Transverse colon (tissue), 4 donors: Measurements from ENCODE around the gene ASCC2. TPM values are rescaled to one million over a fixed set of nuclear protein-coding genes. Genes with fewer than 3 reads are reported as not detected.

Experiments used
- DNase-seq: peaks from one replicate; pipeline ENCODE4 v3.0.0-alpha.2; 2019
- H3K27ac ChIP-seq, 4 donors: fragments of 200-600 bp; sonication (generic); 2 replicates each; pipeline ENCODE4 v1.5.1; 2016 to 2018; ENCODE audit warnings: inconsistent platforms in 4 of 4
- H3K27me3 ChIP-seq: fragments of 200-600 bp; sonication (generic); 2 replicates; pipeline ENCODE4 v1.5.1; 2017; ENCODE audit warnings: inconsistent platforms
- H3K36me3 ChIP-seq, 4 donors: fragments of 200-600 bp; sonication (generic); 2 replicates each; pipeline ENCODE4 v1.5.1; 2017 to 2019; ENCODE audit warnings: inconsistent platforms in 4 of 4
- H3K4me1 ChIP-seq, 4 donors: fragments of 200-600 bp; sonication (generic); 2 replicates each; pipeline ENCODE4 v1.5.1; 2017 to 2020; ENCODE audit warnings: inconsistent platforms in 4 of 4
- H3K4me3 ChIP-seq, 4 donors: fragments of 200-600 bp; sonication (generic); 1 replicate in 1 of 4; 2 replicates in 3 of 4; pipeline versions ENCODE4 v1.5.1 to v1.6.1; 2017 to 2019; ENCODE audit warnings: inconsistent platforms in 4 of 4
- H3K9me3 ChIP-seq, 2 donors: fragments of 200-600 bp; sonication (generic); 2 replicates each; pipeline ENCODE4 v1.5.1; 2017 to 2019; ENCODE audit warnings: inconsistent platforms in 2 of 2
- EP300 ChIP-seq: sonication (generic); formaldehyde crosslinking; IDR thresholded peaks from one replicate; pipeline ENCODE4 v1.6.1; 2017; ENCODE audit warnings: antibody characterized with exemption, low read depth
- POLR2A ChIP-seq: fragments of 450-650 bp; IDR thresholded peaks from one replicate; pipeline ENCODE4 v1.6.1; 2016; ENCODE audit warnings: antibody characterized with exemption, mild to moderate bottlenecking, moderate library complexity
- POLR2AphosphoS5 ChIP-seq, 3 donors: sonication (generic); formaldehyde crosslinking; IDR thresholded peaks; one replicate each; pipeline ENCODE4 v1.6.1; 2016; ENCODE audit warnings: antibody characterized with exemption in 3 of 3
- WGBS, 2 donors: methylation state at CpG; one replicate each; pipeline ENCODE4 v1.1.5; 2018; ENCODE audit warnings: low coverage in 1 of 2; 5-methylcytosine and 5-hydroxymethylcytosine counted together
- in situ Hi-C, 4 donors: fragments of 200-750 bp; cut with MboI; loops; one replicate each; pipeline versions ENCODE4 v1.15.0 to v1.15.1; 2017; ENCODE audit warnings: low sequenced_read_pairs in 3 of 4, low pct_ligation_motif_present in 1 of 4, low pct_unique_long_range_greater_than_20kb in 1 of 4
- intact Hi-C: fragments of 100-400 bp; cut with DNase I; formaldehyde crosslinking; loops from one replicate; pipeline ENCODE4 v1.15.1; 2023; ENCODE audit warnings: low total_unique reads
- total RNA-seq, 4 donors: library from RNA; depleted of rRNA; stranded (reverse); fragments of >200 nt; gene quantifications; one replicate each; pipeline ENCODE4 v1.1.0, GENCODE V29; 2016
- TF ChIP-seq, protein P1 (sequence below), 5 experiments: fragments of 200-600 bp in 3 of 5; fragments of 450-650 bp in 2 of 5; sonication (generic) in 3 of 5; IDR thresholded peaks; 1 replicate in 2 of 5; 2 replicates in 3 of 5; pipeline ENCODE4 v1.5.1; 2016 to 2017; ENCODE audit warnings: antibody characterized with exemption in 5 of 5, inconsistent platforms in 3 of 5, mild to moderate bottlenecking in 2 of 5, moderate library complexity in 1 of 5

The ASCC2 gene
- total RNA-seq, 4 donors from 2014 or later, result 46.8 to 69.4 (median 62.2) TPM

DNA sequence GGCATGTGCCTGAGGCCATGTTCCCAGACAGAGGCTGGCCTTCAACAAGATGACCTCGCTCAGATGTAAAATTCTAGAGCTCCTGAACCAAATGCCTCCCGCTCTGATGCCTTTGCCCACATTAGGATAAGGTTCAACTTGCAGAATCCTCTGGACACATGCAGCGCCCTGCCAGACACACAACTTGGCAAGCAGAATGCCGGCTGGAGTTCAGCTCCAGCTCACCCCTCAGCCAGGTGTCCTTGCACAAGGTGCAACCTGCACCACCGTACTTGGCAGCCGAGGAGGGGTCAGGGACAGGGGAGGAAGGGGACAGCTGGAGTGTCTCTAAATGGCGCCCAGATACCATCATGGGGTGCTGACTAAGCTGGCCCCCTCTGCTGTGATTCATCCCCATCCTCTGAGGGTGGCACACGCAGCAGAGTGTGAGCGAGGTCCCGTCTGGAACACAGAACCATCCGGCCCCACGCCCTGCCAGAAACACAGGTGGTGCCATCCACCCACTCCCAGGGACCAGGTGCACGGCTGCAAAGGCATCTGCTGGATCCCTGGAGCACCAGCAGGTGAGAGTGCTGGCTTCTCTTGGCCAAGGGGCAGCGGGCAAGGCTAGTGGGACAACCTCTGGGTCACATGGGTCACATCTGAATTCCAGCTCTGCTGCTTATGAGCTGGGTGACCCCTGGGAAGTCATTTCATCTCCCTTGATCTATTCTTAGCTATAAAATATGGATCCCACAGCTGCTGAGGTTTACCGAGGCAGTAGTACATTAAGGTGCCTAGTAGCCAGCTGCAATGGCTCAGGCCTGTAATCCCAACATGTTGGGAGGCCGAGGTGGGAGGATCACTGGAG is 84.0 kb downstream of the ASCC2 start:
- H3K36me3 ChIP-seq, result no peaks in the 10 kb centered on the region
- H3K27me3 ChIP-seq, result no peaks in the 10 kb centered on the region
- 92% methylated on average over 12 of the region's 16 CpGs; no CpG with 5 or more reads in 1 of the 2 donors for WGBS, 2 donors
- DNase-seq, result no peak
- TF ChIP-seq POLR2A (no peak), POLR2AphosphoS5 (IDR thresholded peaks at IDR 0.05) (no peak), EP300 (no peak)
- TF ChIP-seq, protein P1, sequence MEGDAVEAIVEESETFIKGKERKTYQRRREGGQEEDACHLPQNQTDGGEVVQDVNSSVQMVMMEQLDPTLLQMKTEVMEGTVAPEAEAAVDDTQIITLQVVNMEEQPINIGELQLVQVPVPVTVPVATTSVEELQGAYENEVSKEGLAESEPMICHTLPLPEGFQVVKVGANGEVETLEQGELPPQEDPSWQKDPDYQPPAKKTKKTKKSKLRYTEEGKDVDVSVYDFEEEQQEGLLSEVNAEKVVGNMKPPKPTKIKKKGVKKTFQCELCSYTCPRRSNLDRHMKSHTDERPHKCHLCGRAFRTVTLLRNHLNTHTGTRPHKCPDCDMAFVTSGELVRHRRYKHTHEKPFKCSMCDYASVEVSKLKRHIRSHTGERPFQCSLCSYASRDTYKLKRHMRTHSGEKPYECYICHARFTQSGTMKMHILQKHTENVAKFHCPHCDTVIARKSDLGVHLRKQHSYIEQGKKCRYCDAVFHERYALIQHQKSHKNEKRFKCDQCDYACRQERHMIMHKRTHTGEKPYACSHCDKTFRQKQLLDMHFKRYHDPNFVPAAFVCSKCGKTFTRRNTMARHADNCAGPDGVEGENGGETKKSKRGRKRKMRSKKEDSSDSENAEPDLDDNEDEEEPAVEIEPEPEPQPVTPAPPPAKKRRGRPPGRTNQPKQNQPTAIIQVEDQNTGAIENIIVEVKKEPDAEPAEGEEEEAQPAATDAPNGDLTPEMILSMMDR (IDR thresholded peaks at IDR 0.05), result no peak
- no peaks in the 10 kb centered on the region for H3K9me3 ChIP-seq
- no peak overlapping the region for H3K27ac ChIP-seq
- intact Hi-C loops, result no loop called here
- H3K4me1 ChIP-seq, result no peaks in the 10 kb centered on the region
- in situ Hi-C loops, result no loop called here
- H3K4me3 ChIP-seq, result no peak overlapping the region

DNA sequence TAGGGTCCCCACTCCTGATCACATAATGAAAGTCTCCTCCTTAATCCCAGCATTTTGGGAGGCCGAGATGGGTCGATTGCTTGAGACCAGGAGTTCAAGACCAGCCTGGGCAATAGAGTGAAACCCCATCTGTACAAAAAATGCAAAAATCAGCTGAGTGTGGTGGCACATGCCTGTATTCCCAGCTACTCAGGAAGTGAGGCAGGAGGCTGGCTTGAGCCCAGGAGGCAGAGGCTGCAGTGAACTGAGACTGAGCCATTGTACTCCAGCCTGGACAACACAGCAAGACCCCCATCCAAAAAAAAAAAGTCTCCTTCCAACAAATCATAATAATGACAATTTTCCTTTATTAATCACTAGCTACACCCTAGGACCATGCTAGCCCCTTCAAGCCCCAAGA is 86.4 kb downstream of the ASCC2 start:
- in situ Hi-C loops (no loop called here), intact Hi-C loops (no loop called here)
- WGBS, 2 donors, result 100% methylated on average over 2 of the region's 2 CpGs; no CpG with 5 or more reads in 1 of the 2 donors
- H3K36me3 ChIP-seq, result peaks cover 0 to 1% (median 0%) of the 10 kb centered on the region in 4 donors
- no peaks in the 10 kb centered on the region for H3K9me3 ChIP-seq
- H3K4me3 ChIP-seq, result no peak overlapping the region
- no peaks in the 10 kb centered on the region for H3K27me3 ChIP-seq
- no peak overlapping the region for H3K27ac ChIP-seq
- no peak for DNase-seq
- TF ChIP-seq EP300, result no peak
- no peak for TF ChIP-seq POLR2AphosphoS5 (IDR thresholded peaks at IDR 0.05)
- TF ChIP-seq, protein P1 (IDR thresholded peaks at IDR 0.05), result no peak
- no peak for TF ChIP-seq POLR2A
- no peaks in the 10 kb centered on the region for H3K4me1 ChIP-seq

DNA sequence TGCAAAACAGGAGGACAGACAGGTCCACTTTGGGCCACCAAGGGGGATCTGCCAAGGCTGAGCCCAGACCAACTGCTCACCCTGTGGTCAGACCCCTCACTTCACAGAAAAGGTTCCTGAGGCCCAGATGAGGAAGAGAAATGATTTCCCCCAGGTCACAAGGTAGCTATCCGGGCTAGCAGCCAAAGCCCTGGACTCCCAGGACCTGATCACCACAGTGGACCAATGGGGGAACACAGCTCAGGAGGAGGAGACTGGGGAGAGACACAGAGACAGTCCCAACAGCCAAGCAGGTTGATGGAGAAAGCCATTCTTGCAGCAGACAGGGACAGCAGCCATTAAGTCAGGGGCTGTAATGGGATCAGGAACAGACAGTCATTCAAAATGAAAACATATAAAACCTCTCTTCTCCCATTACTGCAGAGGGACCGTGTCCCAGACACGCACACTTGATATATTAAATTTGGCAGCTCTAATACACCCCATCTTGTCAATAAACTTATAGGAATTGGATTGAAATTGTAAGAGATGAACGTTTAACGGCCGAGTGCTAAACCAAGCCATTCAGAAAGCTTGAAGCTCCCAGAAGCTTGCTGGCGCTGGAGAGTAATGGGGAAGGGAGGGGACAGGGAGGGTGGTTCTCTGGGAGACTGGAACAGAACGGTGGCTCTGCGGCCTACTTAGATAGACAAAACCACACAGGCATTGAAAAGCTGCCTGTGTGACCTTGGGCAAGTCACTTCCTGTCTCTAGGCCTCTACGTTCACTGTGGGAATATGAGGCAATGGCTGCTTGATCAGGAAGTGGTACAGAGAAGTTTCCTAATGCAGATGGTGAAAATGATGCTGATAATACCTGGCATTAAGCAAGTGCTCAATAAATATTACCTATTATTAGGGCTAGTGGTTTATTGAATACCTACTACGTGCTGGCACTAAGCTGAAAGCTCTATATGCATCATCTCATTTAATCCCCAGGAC is 87.2 kb downstream of the ASCC2 start:
- DNase-seq, result no peak
- H3K27ac ChIP-seq, result no peak overlapping the region
- intact Hi-C loops, result no loop called here
- no peaks in the 10 kb centered on the region for H3K27me3 ChIP-seq
- H3K4me3 ChIP-seq, result no peak overlapping the region
- TF ChIP-seq POLR2A, result no peak
- no peak for TF ChIP-seq POLR2AphosphoS5 (IDR thresholded peaks at IDR 0.05)
- TF ChIP-seq, protein P1 (IDR thresholded peaks at IDR 0.05), result no peak
- TF ChIP-seq EP300, result no peak
- WGBS, 2 donors, result 83 to 85% methylated on average over 3 to 11 of the region's 11 CpGs
- H3K36me3 ChIP-seq, result peaks cover 0 to 5% (median 0%) of the 10 kb centered on the region in 4 donors
- H3K9me3 ChIP-seq, result no peaks in the 10 kb centered on the region
- in situ Hi-C loops, result no loop called here
- H3K4me1 ChIP-seq, result no peaks in the 10 kb centered on the region

DNA sequence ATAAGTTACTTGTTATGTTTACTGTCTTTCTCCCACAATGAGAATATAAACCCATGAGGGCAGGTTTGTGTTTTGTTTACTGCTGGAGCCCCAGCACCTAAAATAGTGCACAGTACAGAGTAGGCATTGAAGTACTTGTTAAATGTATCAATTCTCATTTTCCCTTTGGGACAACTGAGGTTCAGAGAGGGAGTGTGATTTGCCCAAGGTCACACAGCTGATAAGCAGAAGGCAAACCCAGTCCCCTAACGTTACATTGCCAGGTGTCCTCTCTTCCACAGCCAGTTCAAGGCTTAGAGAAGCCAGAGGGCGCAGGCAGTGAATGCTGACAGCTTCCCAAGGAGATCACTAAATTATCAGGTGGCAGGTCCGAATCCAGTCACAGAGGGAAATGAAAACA is 88.0 kb downstream of the ASCC2 start:
- Histone ChIP-seq H3K4me3 (no peak overlapping the region), H3K36me3 (peaks cover 0 to 5% (median 0%) of the 10 kb centered on the region in 4 donors), H3K27ac (no peak overlapping the region), H3K27me3 (no peaks in the 10 kb centered on the region), H3K4me1 (no peaks in the 10 kb centered on the region), H3K9me3 (no peaks in the 10 kb centered on the region)
- 97% methylated on average over 3 of the region's 3 CpGs; no CpG with 5 or more reads in 1 of the 2 donors for WGBS, 2 donors
- DNase-seq, result no peak
- intact Hi-C loops, result no loop called here
- in situ Hi-C loops, result no loop called here
- no peak for TF ChIP-seq EP300
